HCT116 (cell line): ENCODE data around the gene CPNE4.

ENCODE experiments used
- ATF3 ChIP-seq: IDR thresholded peaks from 2 replicates; pipeline ENCODE4 v1.6.1; 2012
- CEBPB ChIP-seq: IDR thresholded peaks from 2 replicates; pipeline ENCODE4 v1.6.1; 2012; ENCODE audit warnings: low read depth
- CTCF ChIP-seq, 3 experiments: fragments of 200-600 bp in 1 of 3; sonication (generic) in 1 of 3; IDR thresholded peaks in 2 of 3; conservative IDR thresholded peaks in 1 of 3; 2 replicates each; pipeline ENCODE4 v1.5.1; 2012 to 2017; ENCODE audit warnings: low read depth in 2 of 3, low read length in 2 of 3, antibody characterized with exemption in 1 of 3, borderline replicate concordance in 1 of 3, control low read depth in 1 of 3, mild to moderate bottlenecking in 1 of 3, mixed read lengths in 1 of 3, mixed run types in 1 of 3, moderate library complexity in 1 of 3; ENCODE audit not compliant: insufficient read depth in 1 of 3
- FOSL1 ChIP-seq: IDR thresholded peaks from 2 replicates; pipeline ENCODE4 v1.6.1; 2012; ENCODE audit warnings: low read depth
- JUND ChIP-seq: IDR thresholded peaks from 2 replicates; pipeline ENCODE4 v1.6.1; 2012
- POLR2A ChIP-seq: IDR thresholded peaks from 2 replicates; pipeline ENCODE4 v1.7.0; 2011; ENCODE audit warnings: borderline replicate concordance; ENCODE audit not compliant: insufficient read depth, insufficient read length; ENCODE audit errors: extremely low read depth
- POLR2AphosphoS5 ChIP-seq: IDR thresholded peaks from 2 replicates; pipeline ENCODE4 v1.6.1; 2011; ENCODE audit warnings: mild to moderate bottlenecking, low read depth, low read length, moderate library complexity
- RAD21 ChIP-seq: IDR thresholded peaks from 2 replicates; pipeline ENCODE4 v1.6.1; 2012; ENCODE audit warnings: low read depth, mild to moderate bottlenecking
- SIN3A ChIP-seq: IDR thresholded peaks from 2 replicates; pipeline ENCODE4 v1.6.1; 2012; ENCODE audit warnings: low read depth
- SP1 ChIP-seq: IDR thresholded peaks from 2 replicates; pipeline ENCODE4 v1.6.1; 2012; ENCODE audit warnings: low read depth
- ZNF274 ChIP-seq: fragments of 200-500 bp; sonication (Bioruptor generic); IDR thresholded peaks from 2 replicates; pipeline ENCODE4 v1.6.1; 2014; ENCODE audit warnings: mild to moderate bottlenecking, low read depth, low read length, inconsistent platforms
- TF ChIP-seq, protein P1 (sequence below): IDR thresholded peaks from 2 replicates; pipeline ENCODE4 v1.6.1; 2012

DNA sequence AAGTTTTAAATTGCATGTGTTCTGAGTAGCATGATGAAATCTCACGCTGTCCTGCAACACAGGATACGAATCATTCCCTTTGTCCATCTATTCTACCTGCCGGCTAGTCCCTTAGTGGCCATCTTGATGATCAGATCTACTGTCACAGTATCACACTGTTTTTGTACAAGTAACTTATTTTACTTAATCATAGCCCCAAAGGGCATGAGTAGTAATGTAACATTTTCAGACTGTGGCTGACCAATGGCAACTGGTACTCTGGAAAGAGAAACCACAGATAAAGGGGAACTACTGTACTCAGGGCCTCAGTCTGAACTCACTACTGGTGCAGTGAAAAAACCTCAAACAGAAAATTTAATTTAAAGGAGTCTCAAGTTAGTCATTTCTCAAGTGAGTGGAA, 404.7 kb downstream of the CPNE4 start:
- TF ChIP-seq CTCF (IDR thresholded peaks at IDR 0.05 in 2 of 3, conservative IDR thresholded peaks at IDR 0.05 in 1 of 3; ENCODE audit: borderline replicate concordance in 1 of 3, insufficient read depth in 1 of 3, low read depth in 2 of 3, low read length in 2 of 3) (no peak), POLR2A (no peak), POLR2AphosphoS5 (no peak), SIN3A (no peak), ZNF274 (no peak), SP1 (no peak), CEBPB (no peak), RAD21 (no peak), FOSL1 (no peak), JUND (no peak), ATF3 (no peak)
- TF ChIP-seq, protein P1, sequence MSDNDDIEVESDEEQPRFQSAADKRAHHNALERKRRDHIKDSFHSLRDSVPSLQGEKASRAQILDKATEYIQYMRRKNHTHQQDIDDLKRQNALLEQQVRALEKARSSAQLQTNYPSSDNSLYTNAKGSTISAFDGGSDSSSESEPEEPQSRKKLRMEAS, result no peak
